ENCODE results near the gene MED15. TPM values are rescaled to one million over a fixed set of nuclear protein-coding genes. Genes with fewer than 3 reads are reported as not detected.

The MED15 gene
- total and polyA plus RNA-seq, 3 donors from 2014 or later = 71.0 to 101 (median 81.6) TPM

GRCh38 chr22:20526305-20526627 is 18.9 kb downstream of the MED15 start:
- Histone ChIP-seq H3K9me3 (no peaks in the 10 kb centered on the region), H3K4me1 (peaks cover 26% of the 10 kb centered on the region), H3K36me3 (ENCODE audit: low read depth, missing control alignments) (no peaks in the 10 kb centered on the region), H3K4me3 (no peak overlapping the region), H3K27ac (no peak overlapping the region), H3K27me3 (no peaks in the 10 kb centered on the region)
- TF ChIP-seq POLR2A (IDR thresholded peaks at IDR 0.05) (no peak), CTCF (IDR thresholded peaks at IDR 0.05) (no peak)
- DNase-seq = no peak
- WGBS, 2 donors = 65 to 75% methylated on average over 4 of the region's 4 CpGs
- intact Hi-C loops (cut with DNase I; ENCODE audit: low total_unique reads) = no loop called here

GRCh38 chr22:20526628-20527355 is 19.4 kb downstream of the MED15 start:
- H3K27ac ChIP-seq = no peak overlapping the region
- no peak overlapping the region for H3K4me3 ChIP-seq
- H3K27me3 ChIP-seq = no peaks in the 10 kb centered on the region
- intact Hi-C loops (cut with DNase I; ENCODE audit: low total_unique reads) = no loop called here
- H3K4me1 ChIP-seq = peaks cover 32% of the 10 kb centered on the region
- H3K9me3 ChIP-seq = no peaks in the 10 kb centered on the region
- WGBS, 2 donors = 69 to 72% methylated on average over 6 of the region's 6 CpGs
- TF ChIP-seq POLR2A (IDR thresholded peaks at IDR 0.05) (no peak), CTCF (IDR thresholded peaks at IDR 0.05) (no peak)
- no peak for DNase-seq
- H3K36me3 ChIP-seq (ENCODE audit: low read depth, missing control alignments) = no peaks in the 10 kb centered on the region

GRCh38 chr22:20528405-20528978 is 21.1 kb downstream of the MED15 start:
- peaks cover 47% of the 10 kb centered on the region for H3K4me1 ChIP-seq
- no peak overlapping the region for H3K27ac ChIP-seq
- intact Hi-C loops (cut with DNase I; ENCODE audit: low total_unique reads) = no loop called here

GRCh38 chr22:20530368-20531153 is 23.2 kb downstream of the MED15 start:
- DNase-seq = no peak
- WGBS, 2 donors = 77% methylated on average over 14 to 15 of the region's 15 CpGs
- Histone ChIP-seq H3K4me3 (no peak overlapping the region), H3K4me1 (peaks cover 52% of the 10 kb centered on the region), H3K27ac (peak overlapping the region in 1 of 2 donors; percentile 19), H3K36me3 (ENCODE audit: low read depth, missing control alignments) (no peaks in the 10 kb centered on the region), H3K27me3 (no peaks in the 10 kb centered on the region), H3K9me3 (no peaks in the 10 kb centered on the region)
- TF ChIP-seq POLR2A (IDR thresholded peaks at IDR 0.05) (no peak), CTCF (IDR thresholded peaks at IDR 0.05) (no peak)
- intact Hi-C loops (cut with DNase I; ENCODE audit: low total_unique reads) = no loop called here

More at GRCh38 chr22:20528405-20528978, 21.1 kb downstream of the MED15 start:
- Histone ChIP-seq H3K9me3 (no peaks in the 10 kb centered on the region), H3K27me3 (no peaks in the 10 kb centered on the region), H3K36me3 (ENCODE audit: low read depth, missing control alignments) (no peaks in the 10 kb centered on the region), H3K4me3 (no peak overlapping the region)
- no peak for DNase-seq
- WGBS, 2 donors = 94 to 95% methylated on average over 3 to 7 of the region's 7 CpGs
- TF ChIP-seq CTCF (IDR thresholded peaks at IDR 0.05) (no peak), POLR2A (IDR thresholded peaks at IDR 0.05) (no peak)
